ENCODE results near the gene RABGAP1. TPM values are rescaled to one million over a fixed set of nuclear protein-coding genes. Genes with fewer than 3 reads are reported as not detected.

The RABGAP1 gene
- total RNA-seq, 2 donors from 2014 or later = 84.7 to 91.7 TPM

DNA sequence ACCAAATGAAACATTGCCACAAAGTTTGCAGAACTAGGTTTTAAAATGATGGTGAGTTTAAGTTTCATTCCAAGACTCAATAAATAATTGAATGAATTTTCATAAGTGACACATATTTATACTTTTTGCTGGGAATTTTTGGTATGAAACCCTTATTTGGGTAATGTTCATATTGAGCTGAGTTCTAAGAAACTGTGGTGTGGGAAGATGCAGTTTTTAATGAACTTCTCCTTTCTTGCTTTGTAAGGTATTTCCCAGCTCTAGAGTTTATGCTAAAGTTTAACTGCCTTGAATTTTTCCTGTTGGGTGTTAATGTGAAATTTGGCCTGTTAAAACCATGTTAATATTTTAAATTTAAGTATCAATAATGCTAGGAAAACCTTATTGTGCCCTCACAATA is 15.1 kb downstream of the RABGAP1 start:
- Histone ChIP-seq H3K4me1 (ENCODE audit: control insufficient read depth in 1 of 2, low read depth in 2 of 2) (peaks cover 23 to 37% of the 10 kb centered on the region in 2 donors), H3K27ac (no peak overlapping the region), H3K36me3 (peaks cover 4% of the 10 kb centered on the region), H3K9me3 (no peaks in the 10 kb centered on the region), H3K4me3 (no peak overlapping the region), H3K27me3 (replicated peaks; ENCODE audit: insufficient read depth) (no peaks in the 10 kb centered on the region)
- ATAC-seq (ENCODE audit: insufficient number of reproducible peaks, low FRiP score, low read depth) = no peak
- DNase-seq (ENCODE audit: low spot score) = no peak
- TF ChIP-seq CTCF (IDR thresholded peaks at IDR 0.05) = no peak

- Histone ChIP-seq H3K4me1 (ENCODE audit: control insufficient read depth in 1 of 2, low read depth in 2 of 2) (peaks cover 5 to 14% of the 10 kb centered on the region in 2 donors), H3K27me3 (replicated peaks; ENCODE audit: insufficient read depth) (no peaks in the 10 kb centered on the region), H3K36me3 (peaks cover 12% of the 10 kb centered on the region), H3K4me3 (no peak overlapping the region), H3K9me3 (no peaks in the 10 kb centered on the region), H3K27ac (no peak overlapping the region)
- TF ChIP-seq CTCF (IDR thresholded peaks at IDR 0.05) = no peak
- ATAC-seq (ENCODE audit: insufficient number of reproducible peaks, low FRiP score, low read depth) (no peak), DNase-seq (ENCODE audit: low spot score) (no peak)
Observed at GRCh38 chr9:122961139-122961538, 20.3 kb downstream of the RABGAP1 start.

DNA sequence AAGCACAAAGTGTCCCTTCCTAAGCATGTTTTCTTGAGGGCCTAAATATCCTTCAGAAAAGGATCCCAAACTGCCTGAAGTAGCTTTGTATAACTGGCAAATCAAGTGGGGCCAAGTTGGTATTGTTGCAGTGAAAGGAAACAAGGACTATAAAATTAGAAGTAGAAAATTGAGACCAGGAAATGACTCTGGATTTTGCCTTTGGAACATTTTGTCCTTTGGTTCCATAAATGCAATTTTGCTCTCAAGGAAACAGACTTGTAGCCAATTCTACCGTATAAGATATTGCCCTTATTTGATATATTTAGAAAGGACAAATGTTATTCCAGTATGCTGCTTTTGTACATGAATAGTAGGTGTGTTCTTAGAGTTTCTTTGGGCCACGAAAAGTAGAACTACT is 34.4 kb downstream of the RABGAP1 start:
- peak overlapping the region; percentile 75 to 83 for H3K27ac ChIP-seq
- H3K36me3 ChIP-seq = no peaks in the 10 kb centered on the region
- peaks cover 20 to 30% of the 10 kb centered on the region in 2 donors for H3K4me1 ChIP-seq (ENCODE audit: control insufficient read depth in 1 of 2, low read depth in 2 of 2)
- TF ChIP-seq CTCF (IDR thresholded peaks at IDR 0.05) = no peak
- H3K27me3 ChIP-seq (replicated peaks; ENCODE audit: insufficient read depth) = no peaks in the 10 kb centered on the region
- ATAC-seq (ENCODE audit: insufficient number of reproducible peaks, low FRiP score, low read depth) (peak; percentile 53), DNase-seq (ENCODE audit: low spot score) (no peak)
- H3K4me3 ChIP-seq = peak overlapping the region; percentile 38
- H3K9me3 ChIP-seq = no peaks in the 10 kb centered on the region

- H3K4me1 ChIP-seq (ENCODE audit: control insufficient read depth in 1 of 2, low read depth in 2 of 2) = peaks cover 20 to 30% of the 10 kb centered on the region in 2 donors
Observed at GRCh38 chr9:122978601-122979000, 37.8 kb downstream of the RABGAP1 start.

DNA sequence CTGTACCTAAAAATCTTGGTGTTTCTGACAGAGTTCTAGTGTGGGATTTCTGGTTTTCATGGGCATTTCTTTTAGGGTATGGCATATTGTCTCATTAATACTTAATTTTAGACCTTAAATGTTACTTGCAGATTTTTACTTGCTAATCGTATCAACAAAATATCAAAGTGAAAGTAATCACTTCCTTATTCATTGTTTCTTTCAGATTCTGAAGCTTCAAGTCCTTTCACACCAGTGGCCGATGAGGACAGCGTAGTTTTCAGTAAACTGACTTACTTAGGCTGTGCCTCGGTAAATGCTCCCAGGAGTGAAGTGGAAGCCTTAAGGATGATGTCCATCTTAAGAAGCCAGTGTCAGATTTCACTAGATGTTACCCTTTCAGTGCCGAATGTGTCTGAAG is 45.2 kb downstream of the RABGAP1 start:
- no peak for TF ChIP-seq CTCF (IDR thresholded peaks at IDR 0.05)
- peaks cover 0 to 11% of the 10 kb centered on the region in 2 donors for H3K4me1 ChIP-seq (ENCODE audit: control insufficient read depth in 1 of 2, low read depth in 2 of 2)
- H3K4me3 ChIP-seq = no peak overlapping the region
- H3K27me3 ChIP-seq (replicated peaks; ENCODE audit: insufficient read depth) = no peaks in the 10 kb centered on the region
- H3K27ac ChIP-seq = no peak overlapping the region
- H3K36me3 ChIP-seq = peaks cover 16% of the 10 kb centered on the region
- ATAC-seq (ENCODE audit: insufficient number of reproducible peaks, low FRiP score, low read depth) (no peak), DNase-seq (ENCODE audit: low spot score) (no peak)
- H3K9me3 ChIP-seq = no peaks in the 10 kb centered on the region

More at GRCh38 chr9:122978601-122979000, 37.8 kb downstream of the RABGAP1 start:
- Histone ChIP-seq H3K36me3 (no peaks in the 10 kb centered on the region), H3K4me3 (no peak overlapping the region), H3K27me3 (replicated peaks; ENCODE audit: insufficient read depth) (no peaks in the 10 kb centered on the region), H3K27ac (no peak overlapping the region), H3K9me3 (no peaks in the 10 kb centered on the region)
- DNase-seq (ENCODE audit: low spot score) (no peak), ATAC-seq (ENCODE audit: insufficient number of reproducible peaks, low FRiP score, low read depth) (no peak)
- TF ChIP-seq CTCF (IDR thresholded peaks at IDR 0.05) = no peak

All from thoracic aorta (tissue), 2 donors.